Upper lobe of left lung (tissue), 6 donors: ENCODE measurements around the gene HPS1. TPM values are rescaled to one million over a fixed set of nuclear protein-coding genes. Genes with fewer than 3 reads are reported as not detected.
A peak's percentile ranks its signal among the peaks of the same experiment; 100 is the strongest.

Source experiments
- ATAC-seq, 2 donors: fragments of 200-7000 bp; cut with Tn5 transposase; one replicate each; pipeline ENCODE4 v1.9.1; 2022; ENCODE audit warnings: mild to moderate bottlenecking in 2 of 2, moderate library complexity in 2 of 2; ENCODE audit not compliant: low FRiP score in 2 of 2
- DNase-seq, 2 donors: peaks; one replicate each; pipeline ENCODE4 v3.0.0-alpha.2; 2019 to 2020
- H3K27ac ChIP-seq, 4 donors: fragments of 200-600 bp; sonication (generic); one replicate each; pipeline ENCODE4 v1.5.1; 2016 to 2019
- H3K27me3 ChIP-seq, 4 donors: fragments of 200-600 bp; sonication (generic); one replicate each; pipeline ENCODE4 v1.5.1; 2017 to 2019
- H3K36me3 ChIP-seq, 4 donors: fragments of 200-600 bp; sonication (generic); one replicate each; pipeline ENCODE4 v1.5.1; 2016 to 2019
- H3K4me1 ChIP-seq, 4 donors: fragments of 200-600 bp; sonication (generic); one replicate each; pipeline ENCODE4 v1.5.1; 2018 to 2019
- H3K4me3 ChIP-seq, 4 donors: fragments of 200-600 bp; sonication (generic); one replicate each; pipeline ENCODE4 v1.5.1; 2017 to 2019; ENCODE audit warnings: mild to moderate bottlenecking in 2 of 4, moderate library complexity in 1 of 4
- H3K9me3 ChIP-seq, 4 donors: fragments of 200-600 bp; sonication (generic); one replicate each; pipeline ENCODE4 v1.5.1; 2018 to 2019
- EP300 ChIP-seq, 4 donors: sonication (generic); formaldehyde crosslinking; IDR thresholded peaks; one replicate each; pipeline ENCODE4 v1.5.1; 2017; ENCODE audit warnings: antibody characterized with exemption in 4 of 4, control low read depth in 2 of 4
- POLR2A ChIP-seq, 4 donors: fragments of 450-650 bp; IDR thresholded peaks; one replicate each; pipeline ENCODE4 v1.5.1; 2016 to 2017; ENCODE audit warnings: antibody characterized with exemption in 4 of 4, mild to moderate bottlenecking in 2 of 4
- POLR2AphosphoS5 ChIP-seq, 2 donors: sonication (generic); formaldehyde crosslinking; IDR thresholded peaks; one replicate each; pipeline ENCODE4 v1.5.1; 2017; ENCODE audit warnings: antibody characterized with exemption in 2 of 2
- WGBS, 2 donors: methylation state at CpG; one replicate each; pipeline ENCODE4 v1.1.5; 2017 to 2018; 5-methylcytosine and 5-hydroxymethylcytosine counted together
- total RNA-seq, 6 donors: library from RNA; depleted of rRNA in 4 of 6; stranded (reverse); fragments of >200 nt in 4 of 6; gene quantifications; one replicate each; pipeline versions ENCODE4 v1.1.0 to v1.2.1, GENCODE V29; 2016 to 2021
- TF ChIP-seq, protein P1 (sequence below), 6 experiments: fragments of 450-650 bp in 4 of 6; fragments of 200-600 bp in 2 of 6; sonication (generic) in 2 of 6; IDR thresholded peaks; one replicate each; pipeline ENCODE4 v1.5.1; 2016 to 2019; ENCODE audit warnings: antibody characterized with exemption in 6 of 6
- donor health status: DM: no; HTN: no; CAD: no; lungs with moderate emphysema.
- donor health status: DM: no; HTN: yes; CAD: no; lungs with severe emphysema.

Gene HPS1
- total RNA-seq, 6 donors from 2014 or later = 45.8 to 103 (median 87.0) TPM

DNA sequence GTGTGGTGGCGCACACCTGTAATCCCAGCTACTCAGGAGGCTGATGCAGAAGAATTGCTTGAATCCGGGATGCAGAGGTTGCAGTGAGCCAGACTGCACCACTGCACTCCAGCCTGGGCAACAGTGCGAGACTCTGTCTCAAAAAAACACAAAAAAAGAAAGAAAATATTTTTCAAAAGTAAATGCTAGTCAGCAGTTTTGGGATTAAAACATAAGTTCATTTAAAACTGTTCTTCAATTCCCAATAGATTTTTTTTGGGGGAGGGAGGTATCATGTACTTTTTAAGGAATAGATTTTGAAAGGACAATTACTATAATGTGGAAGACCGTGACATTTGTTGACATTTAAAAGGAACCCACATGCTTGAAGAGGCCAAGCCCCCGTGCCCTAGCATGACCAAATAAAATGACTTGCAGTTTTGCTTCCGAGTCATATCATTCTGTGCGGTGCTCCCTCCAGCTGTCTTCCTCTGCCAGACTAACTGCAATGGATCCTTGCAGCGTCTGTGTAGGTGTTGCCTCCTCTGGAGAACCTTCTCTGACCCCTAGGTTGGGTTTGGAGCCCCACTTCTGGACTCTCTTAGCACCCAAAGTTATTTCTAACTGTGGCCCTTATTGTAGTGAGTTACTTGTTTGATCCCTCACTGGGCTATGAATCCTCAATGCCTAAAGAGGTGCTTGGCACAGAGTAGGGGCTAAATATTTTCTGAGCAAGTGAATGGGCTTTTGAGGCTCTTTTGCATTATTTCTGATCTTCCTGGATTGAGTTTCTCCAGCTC lies 17.4 kb upstream of the HPS1 start:
- 53 to 69% methylated on average over 8 of the region's 8 CpGs for WGBS, 2 donors
- ATAC-seq (no peak), DNase-seq (no peak)
- H3K27ac ChIP-seq = no peak overlapping the region
- H3K4me1 ChIP-seq = peaks cover 3 to 14% (median 9%) of the 10 kb centered on the region in 4 donors
- H3K27me3 ChIP-seq = no peaks in the 10 kb centered on the region
- H3K4me3 ChIP-seq = no peak overlapping the region
- H3K9me3 ChIP-seq = no peaks in the 10 kb centered on the region
- TF ChIP-seq POLR2AphosphoS5 (IDR thresholded peaks at IDR 0.05) = no peak
- TF ChIP-seq EP300 (IDR thresholded peaks at IDR 0.05) = no peak
- no peak for TF ChIP-seq POLR2A (IDR thresholded peaks at IDR 0.05)
- TF ChIP-seq, protein P1, sequence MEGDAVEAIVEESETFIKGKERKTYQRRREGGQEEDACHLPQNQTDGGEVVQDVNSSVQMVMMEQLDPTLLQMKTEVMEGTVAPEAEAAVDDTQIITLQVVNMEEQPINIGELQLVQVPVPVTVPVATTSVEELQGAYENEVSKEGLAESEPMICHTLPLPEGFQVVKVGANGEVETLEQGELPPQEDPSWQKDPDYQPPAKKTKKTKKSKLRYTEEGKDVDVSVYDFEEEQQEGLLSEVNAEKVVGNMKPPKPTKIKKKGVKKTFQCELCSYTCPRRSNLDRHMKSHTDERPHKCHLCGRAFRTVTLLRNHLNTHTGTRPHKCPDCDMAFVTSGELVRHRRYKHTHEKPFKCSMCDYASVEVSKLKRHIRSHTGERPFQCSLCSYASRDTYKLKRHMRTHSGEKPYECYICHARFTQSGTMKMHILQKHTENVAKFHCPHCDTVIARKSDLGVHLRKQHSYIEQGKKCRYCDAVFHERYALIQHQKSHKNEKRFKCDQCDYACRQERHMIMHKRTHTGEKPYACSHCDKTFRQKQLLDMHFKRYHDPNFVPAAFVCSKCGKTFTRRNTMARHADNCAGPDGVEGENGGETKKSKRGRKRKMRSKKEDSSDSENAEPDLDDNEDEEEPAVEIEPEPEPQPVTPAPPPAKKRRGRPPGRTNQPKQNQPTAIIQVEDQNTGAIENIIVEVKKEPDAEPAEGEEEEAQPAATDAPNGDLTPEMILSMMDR (IDR thresholded peaks at IDR 0.05) = no peak
- H3K36me3 ChIP-seq = no peaks in the 10 kb centered on the region

DNA sequence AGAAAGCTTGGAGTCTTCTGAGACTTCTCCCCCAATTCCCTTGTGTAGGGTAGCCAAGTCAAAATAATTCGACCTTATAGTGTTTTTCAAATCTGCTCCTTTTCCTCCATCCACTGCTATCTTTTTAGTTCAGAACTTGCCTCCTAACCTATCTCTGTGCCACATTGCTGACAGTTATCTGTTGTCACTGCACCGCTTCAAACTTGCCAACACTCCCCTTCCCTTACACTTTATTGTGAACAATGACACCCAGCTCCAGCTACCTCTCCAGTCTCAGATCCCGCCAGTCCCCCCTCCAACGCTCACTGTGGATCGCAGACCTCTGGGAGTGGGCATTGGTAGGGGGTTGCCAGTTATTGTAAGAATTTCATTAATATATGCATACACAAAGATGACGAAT lies 16.3 kb upstream of the HPS1 start:
- Histone ChIP-seq H3K27ac (no peak overlapping the region), H3K27me3 (no peaks in the 10 kb centered on the region), H3K4me3 (no peak overlapping the region), H3K9me3 (no peaks in the 10 kb centered on the region), H3K36me3 (no peaks in the 10 kb centered on the region), H3K4me1 (peaks cover 3 to 12% (median 7%) of the 10 kb centered on the region in 4 donors)
- no peak for DNase-seq
- 92 to 93% methylated on average over 6 of the region's 6 CpGs for WGBS, 2 donors
- ATAC-seq = no peak
- TF ChIP-seq POLR2A (IDR thresholded peaks at IDR 0.05) = no peak
- TF ChIP-seq, protein P1 (IDR thresholded peaks at IDR 0.05) = no peak
- TF ChIP-seq EP300 (IDR thresholded peaks at IDR 0.05) = no peak
- TF ChIP-seq POLR2AphosphoS5 (IDR thresholded peaks at IDR 0.05) = no peak

DNA sequence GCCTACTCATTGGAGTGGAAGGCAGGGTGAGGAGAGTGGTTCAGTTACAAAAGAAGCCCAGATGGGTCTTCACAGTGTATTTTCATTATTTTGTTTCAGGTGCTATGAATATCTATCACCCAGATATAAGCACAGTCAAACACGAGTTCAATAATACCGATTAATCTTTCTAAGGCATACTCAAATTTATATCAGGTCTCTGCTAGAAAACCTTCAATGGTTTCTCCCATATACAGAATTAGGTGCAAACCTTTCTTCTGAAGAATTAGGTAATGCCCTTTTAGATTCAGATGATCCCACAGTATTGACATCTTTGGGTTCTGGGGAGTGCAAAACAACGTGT lies 14.7 kb upstream of the HPS1 start:
- no peak for DNase-seq
- TF ChIP-seq, protein P1 (IDR thresholded peaks at IDR 0.05) = no peak
- TF ChIP-seq POLR2AphosphoS5 (IDR thresholded peaks at IDR 0.05) = no peak
- TF ChIP-seq EP300 (IDR thresholded peaks at IDR 0.05) = no peak
- no peak for TF ChIP-seq POLR2A (IDR thresholded peaks at IDR 0.05)
- WGBS, 2 donors = 89 to 95% methylated on average over 3 of the region's 3 CpGs
- Histone ChIP-seq H3K27ac (peak overlapping the region in 1 of 4 donors; percentile 13), H3K9me3 (no peaks in the 10 kb centered on the region), H3K36me3 (no peaks in the 10 kb centered on the region), H3K27me3 (no peaks in the 10 kb centered on the region), H3K4me3 (no peak overlapping the region), H3K4me1 (peaks cover 0 to 6% (median 0%) of the 10 kb centered on the region in 4 donors)
- no peak for ATAC-seq

DNA sequence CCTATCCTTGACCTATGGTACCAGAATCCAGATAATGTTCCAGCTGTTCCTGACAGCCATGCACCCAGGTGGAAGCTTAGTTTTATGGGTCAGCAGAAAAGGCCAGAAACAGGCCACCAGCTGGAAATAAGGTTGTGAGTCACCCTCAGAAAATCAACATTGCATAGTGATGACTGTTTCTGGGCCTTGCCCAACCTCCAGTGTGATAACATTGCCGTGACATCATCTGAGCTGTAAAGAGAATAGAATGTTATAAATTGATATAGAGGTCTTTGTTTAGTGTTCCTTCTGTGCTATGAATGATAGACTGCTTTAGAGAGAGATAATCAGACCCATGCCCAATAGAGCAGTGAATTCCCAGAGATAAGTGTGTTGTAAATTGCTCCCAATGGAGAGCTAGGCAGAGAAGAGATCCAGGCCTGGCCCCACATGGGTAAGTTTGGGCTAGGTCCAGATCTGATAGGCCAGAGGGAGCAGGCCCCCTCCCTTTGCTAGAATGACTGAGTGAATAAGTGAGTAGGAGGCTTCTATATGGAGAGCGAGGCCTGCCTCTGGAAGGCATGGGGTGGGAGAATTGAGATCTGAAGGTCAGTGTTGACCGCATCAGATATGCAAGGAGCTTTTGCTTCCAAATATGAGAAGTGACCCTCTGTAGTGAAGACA lies 14.2 kb upstream of the HPS1 start:
- ATAC-seq = peak; percentile 65 to 90
- 77 to 83% methylated on average over 3 of the region's 3 CpGs for WGBS, 2 donors

More for the DNA sequence above, 14.2 kb upstream of the HPS1 start:
- Histone ChIP-seq H3K4me3 (no peak overlapping the region), H3K27me3 (no peaks in the 10 kb centered on the region), H3K27ac (peak overlapping the region in 2 of 4 donors; percentile 13 to 35), H3K36me3 (no peaks in the 10 kb centered on the region), H3K9me3 (no peaks in the 10 kb centered on the region), H3K4me1 (peaks cover 0 to 6% (median 0%) of the 10 kb centered on the region in 4 donors)
- peak in 1 of 2 donors; percentile 41 for DNase-seq
- TF ChIP-seq POLR2AphosphoS5 (IDR thresholded peaks at IDR 0.05) = peak; percentile 21 to 71
- TF ChIP-seq, protein P1 (IDR thresholded peaks at IDR 0.05) = no peak
- peak in 1 of 4 donors; percentile 29 for TF ChIP-seq EP300 (IDR thresholded peaks at IDR 0.05)
